IPS-15b (cell line): ENCODE results near the gene TMEM87B.
A peak's percentile ranks its signal among the peaks of the same experiment; 100 is the strongest.
"Not testable (repeated sequence)": the region's sequence is repeated elsewhere in the genome, so short reads cannot be mapped to it uniquely, and the experiment has no call there.

Experiments used
- H3K27me3 ChIP-seq: one replicate; pipeline ENCODE4 v1.6.1; 2013; ENCODE audit warnings: low read length; ENCODE audit not compliant: control insufficient read depth, insufficient read depth
- H3K36me3 ChIP-seq: one replicate; pipeline ENCODE4 v1.6.1; 2013; ENCODE audit warnings: low read length; ENCODE audit not compliant: control insufficient read depth, insufficient read depth
- H3K4me1 ChIP-seq: one replicate; pipeline ENCODE4 v1.6.1; 2013; ENCODE audit warnings: mild to moderate bottlenecking, low read length; ENCODE audit not compliant: control insufficient read depth, insufficient read depth
- H3K4me3 ChIP-seq: one replicate; pipeline ENCODE4 v1.5.1; 2013; ENCODE audit warnings: low read depth, low read length
- H3K9ac ChIP-seq: one replicate; pipeline ENCODE4 v1.6.1; 2013; ENCODE audit warnings: low read depth, mild to moderate bottlenecking, low read length
- H3K9me3 ChIP-seq: one replicate; pipeline ENCODE4 v1.6.1; 2013; ENCODE audit warnings: mild to moderate bottlenecking, low read length; ENCODE audit not compliant: control insufficient read depth, insufficient read depth

Gene TMEM87B

DNA sequence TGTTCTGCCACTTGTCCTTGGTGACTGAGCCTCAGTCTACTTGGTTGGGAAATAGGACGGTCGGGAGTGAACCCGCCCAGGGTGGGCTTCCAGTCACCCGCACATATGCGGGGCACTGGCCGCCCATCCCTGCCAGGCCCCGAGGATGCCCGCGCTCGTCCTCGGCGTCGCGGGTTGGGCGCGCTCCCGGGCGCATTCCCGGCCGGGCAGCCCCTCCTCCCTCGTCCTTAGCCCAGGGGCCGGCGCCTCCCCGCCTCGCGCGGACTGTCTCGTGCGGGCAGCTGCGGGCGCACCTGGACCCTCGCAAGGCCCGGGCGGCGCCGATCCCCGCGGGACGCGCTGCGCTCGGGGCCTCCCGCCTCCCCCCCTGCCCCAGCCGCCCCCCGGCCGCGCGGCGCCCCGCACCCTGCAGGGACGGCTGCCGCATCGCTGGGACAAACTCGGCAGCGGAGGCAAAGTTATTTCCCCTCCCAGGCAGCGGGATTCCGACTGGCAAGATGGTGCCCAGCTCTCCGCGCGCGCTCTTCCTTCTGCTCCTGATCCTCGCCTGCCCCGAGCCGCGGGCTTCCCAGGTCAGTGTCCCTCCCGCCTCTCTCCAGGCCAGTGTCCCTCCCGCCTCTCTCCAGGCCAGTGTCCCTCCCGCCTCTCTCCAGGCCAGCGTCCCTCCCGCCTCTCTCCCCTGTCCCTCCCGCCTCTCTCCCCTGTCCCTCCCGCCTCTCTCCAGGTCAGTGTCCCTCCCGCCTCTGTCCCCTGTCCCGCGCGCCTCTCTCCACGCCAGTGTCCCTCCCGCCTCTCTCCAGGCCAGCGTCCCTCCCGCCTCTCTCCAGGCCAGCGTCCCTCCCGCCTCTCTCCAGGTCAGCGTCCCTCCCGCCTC lies 83.3 kb downstream of the TMEM87B start, which contains the start of gene FBLN7:
TSS of gene FBLN7 (plus strand) at position 227 of the 874 bp plus-strand sequence. CDS start at position 498, 271 bp downstream.
- Histone ChIP-seq H3K36me3 (no peaks in the 10 kb centered on the region), H3K9ac (no peak within 1 kb of the TSS)

DNA sequence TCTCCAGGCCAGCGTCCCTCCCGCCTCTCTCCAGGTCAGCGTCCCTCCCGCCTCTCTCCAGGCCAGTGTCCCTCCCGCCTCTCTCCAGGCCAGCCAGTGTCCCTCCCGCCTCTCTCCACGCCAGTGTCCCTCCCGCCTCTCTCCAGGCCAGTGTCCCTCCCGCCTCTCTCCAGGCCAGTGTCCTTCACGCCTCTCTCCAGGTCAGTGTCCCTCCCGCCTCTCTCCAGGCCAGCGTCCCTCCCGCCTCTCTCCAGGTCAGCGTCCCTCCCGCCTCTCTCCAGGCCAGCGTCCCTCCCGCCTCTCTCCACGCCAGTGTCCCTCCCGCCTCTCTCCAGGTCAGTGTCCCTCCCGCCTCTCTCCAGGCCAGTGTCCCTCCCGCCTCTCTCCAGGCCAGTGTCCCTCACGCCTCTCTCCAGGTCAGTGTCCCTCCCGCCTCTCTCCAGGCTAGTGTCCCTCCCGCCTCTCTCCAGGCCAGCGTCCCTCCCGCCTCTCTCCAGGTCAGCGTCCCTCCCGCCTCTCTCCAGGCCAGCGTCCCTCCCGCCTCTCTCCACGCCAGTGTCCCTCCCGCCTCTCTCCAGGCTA lies 84.1 kb downstream of the TMEM87B start:
- not testable (repeated sequence) for H3K9me3 ChIP-seq, H3K9ac ChIP-seq, H3K4me1 ChIP-seq, H3K36me3 ChIP-seq
- H3K4me3 ChIP-seq: peak overlapping the region; percentile 64
- peaks cover 54% of the 10 kb centered on the region for H3K27me3 ChIP-seq

More for the DNA sequence above, 83.3 kb downstream of the TMEM87B start, which contains the start of gene FBLN7:
- Histone ChIP-seq H3K27me3 (peaks cover 54% of the 10 kb centered on the region), H3K9me3 (no peaks in the 10 kb centered on the region), H3K4me1 (no peaks in the 10 kb centered on the region), H3K4me3 (peak within 1 kb of the TSS; percentile 64)

DNA sequence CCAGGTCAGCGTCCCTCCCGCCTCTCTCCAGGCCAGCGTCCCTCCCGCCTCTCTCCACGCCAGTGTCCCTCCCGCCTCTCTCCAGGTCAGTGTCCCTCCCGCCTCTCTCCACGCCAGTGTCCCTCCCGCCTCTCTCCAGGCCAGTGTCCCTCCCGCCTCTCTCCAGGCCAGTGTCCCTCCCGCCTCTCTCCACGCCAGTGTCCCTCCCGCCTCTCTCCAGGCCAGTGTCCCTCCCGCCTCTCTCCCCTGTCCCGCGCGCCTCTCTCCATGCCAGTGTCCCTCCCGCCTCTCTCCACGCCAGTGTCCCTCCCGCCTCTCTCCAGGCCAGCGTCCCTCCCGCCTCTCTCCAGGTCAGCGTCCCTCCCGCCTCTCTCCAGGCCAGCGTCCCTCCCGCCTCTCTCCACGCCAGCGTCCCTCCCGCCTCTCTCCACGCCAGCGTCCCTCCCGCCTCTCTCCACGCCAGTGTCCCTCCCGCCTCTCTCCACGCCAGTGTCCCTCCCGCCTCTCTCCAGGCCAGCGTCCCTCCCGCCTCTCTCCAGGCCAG lies 84.7 kb downstream of the TMEM87B start:
- H3K9ac ChIP-seq, H3K4me1 ChIP-seq, H3K9me3 ChIP-seq, H3K36me3 ChIP-seq, H3K4me3 ChIP-seq: not testable (repeated sequence)
- H3K27me3 ChIP-seq: peaks cover 54% of the 10 kb centered on the region

DNA sequence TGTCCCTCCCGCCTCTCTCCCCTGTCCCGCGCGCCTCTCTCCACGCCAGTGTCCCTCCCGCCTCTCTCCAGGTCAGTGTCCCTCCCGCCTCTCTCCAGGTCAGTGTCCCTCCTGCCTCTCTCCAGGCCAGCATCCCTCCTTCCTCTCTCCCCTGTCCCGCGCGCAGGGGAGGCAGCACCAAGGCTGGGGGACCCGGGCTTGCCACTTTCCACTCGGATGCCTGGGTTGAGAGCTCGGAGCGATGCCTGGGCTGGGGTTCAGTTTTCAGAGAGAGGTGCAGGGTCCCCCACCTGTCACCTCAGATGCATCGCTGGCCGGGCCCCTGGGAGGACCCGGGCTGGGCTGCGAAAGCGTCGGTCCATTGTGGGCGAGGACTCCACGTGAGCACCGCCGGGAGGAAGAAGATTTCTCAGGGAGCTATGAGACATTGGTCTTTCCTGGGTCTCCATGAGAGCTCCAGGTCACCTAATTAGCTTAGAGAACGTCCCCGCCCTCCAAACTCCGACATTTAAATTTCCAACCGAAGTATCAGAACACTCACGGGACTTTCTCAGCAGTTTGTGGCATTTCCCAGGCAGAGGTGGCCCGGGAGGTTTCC lies 85.2 kb downstream of the TMEM87B start:
- H3K4me3 ChIP-seq: peak overlapping the region; percentile 43
- H3K4me1 ChIP-seq: no peaks in the 10 kb centered on the region
- H3K9me3 ChIP-seq: no peaks in the 10 kb centered on the region
- H3K36me3 ChIP-seq: no peaks in the 10 kb centered on the region
- H3K27me3 ChIP-seq: peaks cover 54% of the 10 kb centered on the region
- no peak overlapping the region for H3K9ac ChIP-seq

DNA sequence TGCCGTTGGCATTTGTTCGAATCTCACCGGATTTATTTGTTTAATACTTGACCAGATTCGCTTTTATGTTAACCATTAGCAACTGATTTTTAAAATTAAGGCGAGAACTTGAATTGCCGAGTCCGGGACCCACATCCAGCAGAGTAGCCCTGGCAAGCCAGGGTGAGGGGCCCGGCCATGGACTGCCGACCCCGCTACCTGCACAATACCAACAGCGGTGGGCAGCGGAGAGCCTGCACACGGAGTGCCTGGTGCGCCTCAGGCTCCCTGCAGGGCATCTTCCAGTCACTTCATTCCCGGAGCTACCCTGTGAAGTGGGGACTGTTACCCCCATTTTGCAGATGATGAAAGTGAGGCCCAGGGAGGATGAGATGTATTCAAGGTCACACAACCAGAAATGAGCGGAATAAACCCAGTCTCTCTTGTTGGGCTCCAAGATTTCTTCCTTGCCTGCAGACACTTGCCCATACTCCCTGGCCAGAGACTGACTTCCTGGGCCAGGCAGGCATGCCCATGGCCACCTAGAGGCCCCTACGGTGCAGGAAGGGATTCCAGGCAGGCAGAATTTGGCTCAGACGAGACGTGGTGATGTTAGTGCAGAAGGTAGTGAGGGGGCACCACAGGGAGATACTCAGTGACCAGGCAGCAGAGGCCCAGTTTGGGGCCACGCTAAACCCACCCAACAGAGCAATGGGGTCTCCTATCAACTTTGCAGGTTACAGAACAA lies 86.0 kb downstream of the TMEM87B start:
- Histone ChIP-seq H3K9ac (no peak overlapping the region), H3K36me3 (no peaks in the 10 kb centered on the region), H3K4me3 (peak overlapping the region; percentile 43), H3K4me1 (no peaks in the 10 kb centered on the region), H3K27me3 (peaks cover 52% of the 10 kb centered on the region), H3K9me3 (no peaks in the 10 kb centered on the region)

DNA sequence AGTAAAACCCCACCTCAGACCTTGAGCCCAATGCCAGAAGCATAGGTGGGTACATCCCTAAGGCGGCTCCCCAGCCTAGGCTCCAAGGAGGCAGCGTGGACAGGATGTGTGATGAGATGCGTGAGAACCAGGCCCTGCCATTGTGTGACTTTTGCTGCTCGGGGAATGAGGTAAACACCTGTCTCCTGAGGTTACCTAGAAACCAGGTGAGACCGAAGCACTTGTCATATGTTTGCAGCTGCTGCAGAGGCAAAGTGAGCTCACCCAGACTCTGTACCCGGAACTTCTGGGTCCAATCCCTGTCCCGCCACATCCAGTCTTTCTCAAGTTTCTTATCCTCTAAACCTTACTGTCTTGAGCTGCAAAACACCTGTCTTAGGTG lies 86.5 kb downstream of the TMEM87B start:
- H3K9me3 ChIP-seq: no peaks in the 10 kb centered on the region
- peaks cover 46% of the 10 kb centered on the region for H3K27me3 ChIP-seq
- no peaks in the 10 kb centered on the region for H3K4me1 ChIP-seq
- H3K36me3 ChIP-seq: no peaks in the 10 kb centered on the region
- no peak overlapping the region for H3K9ac ChIP-seq
- H3K4me3 ChIP-seq: no peak overlapping the region

DNA sequence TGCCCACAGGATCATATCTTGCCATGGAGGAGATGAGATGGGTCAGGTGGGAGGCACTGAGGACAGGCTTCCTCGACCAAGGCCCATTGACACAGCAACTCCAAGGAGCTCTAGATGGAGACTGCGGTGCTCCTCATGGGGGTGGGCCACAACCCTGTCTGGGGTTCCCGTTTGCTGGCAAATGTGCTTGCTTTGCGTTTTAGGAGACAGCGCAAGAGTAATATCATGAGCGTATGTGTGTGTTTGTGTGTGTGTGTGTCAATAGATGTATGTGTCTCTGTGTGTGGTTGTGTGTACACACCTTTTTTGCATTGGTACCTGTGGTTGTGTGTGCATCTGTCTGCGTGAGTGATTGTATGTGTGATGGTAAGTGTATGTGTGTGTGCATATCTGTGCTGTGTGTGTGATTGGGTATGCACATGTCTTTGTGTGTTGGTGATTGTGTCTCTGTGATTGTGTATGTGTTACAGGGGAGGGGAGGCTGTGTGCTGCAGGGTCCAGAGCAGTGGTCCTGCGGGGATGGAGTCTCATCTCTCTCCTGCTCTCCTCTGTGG lies 87.5 kb downstream of the TMEM87B start:
- peaks cover 37% of the 10 kb centered on the region for H3K27me3 ChIP-seq
- H3K4me3 ChIP-seq: no peak overlapping the region
- H3K9me3 ChIP-seq: no peaks in the 10 kb centered on the region
- no peak overlapping the region for H3K9ac ChIP-seq
- H3K4me1 ChIP-seq: no peaks in the 10 kb centered on the region
- no peaks in the 10 kb centered on the region for H3K36me3 ChIP-seq

DNA sequence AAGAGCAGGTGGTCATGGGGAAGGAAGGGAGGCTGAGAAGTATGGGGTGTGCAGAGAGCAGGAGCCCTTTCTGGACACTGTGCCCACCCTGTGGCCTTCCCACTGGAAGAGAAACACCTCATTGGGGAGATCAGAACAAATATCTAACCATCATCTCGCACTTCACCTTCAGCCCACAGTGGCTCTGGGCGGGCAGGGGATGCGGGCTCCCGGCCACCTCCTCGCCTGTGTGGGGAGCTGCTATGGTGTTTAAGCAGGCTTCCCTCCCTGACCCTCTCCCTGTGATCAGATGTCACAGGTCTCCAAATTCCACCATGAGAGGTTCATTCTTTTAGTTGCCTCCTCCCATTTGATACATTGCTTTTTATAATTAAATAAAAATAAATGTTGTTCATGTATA lies 88.1 kb downstream of the TMEM87B start:
- Histone ChIP-seq H3K36me3 (no peaks in the 10 kb centered on the region), H3K27me3 (peaks cover 31% of the 10 kb centered on the region), H3K4me1 (no peaks in the 10 kb centered on the region), H3K9me3 (no peaks in the 10 kb centered on the region), H3K9ac (no peak overlapping the region), H3K4me3 (no peak overlapping the region)

DNA sequence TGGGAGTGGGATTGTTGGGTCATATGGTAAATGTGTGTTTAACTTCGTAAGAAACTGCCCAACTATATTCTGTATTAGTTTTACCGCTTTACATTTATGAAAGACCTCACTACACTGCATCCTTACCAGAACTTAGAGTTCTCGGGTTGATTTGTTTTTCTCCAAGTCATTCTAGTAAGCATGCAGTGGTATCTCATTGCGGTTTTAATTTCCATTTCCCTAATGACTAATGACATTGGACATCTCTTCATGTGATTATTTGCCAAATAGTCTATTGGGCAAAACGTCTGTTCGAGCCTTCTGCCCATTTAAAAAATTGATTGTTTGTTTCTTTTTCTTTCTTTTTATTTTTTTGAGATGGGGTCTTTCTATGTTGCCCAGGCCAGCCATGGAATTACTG lies 89.9 kb downstream of the TMEM87B start:
- Histone ChIP-seq H3K4me1 (no peaks in the 10 kb centered on the region), H3K27me3 (peaks cover 28% of the 10 kb centered on the region), H3K9ac (no peak overlapping the region), H3K4me3 (no peak overlapping the region), H3K36me3 (no peaks in the 10 kb centered on the region), H3K9me3 (no peaks in the 10 kb centered on the region)

DNA sequence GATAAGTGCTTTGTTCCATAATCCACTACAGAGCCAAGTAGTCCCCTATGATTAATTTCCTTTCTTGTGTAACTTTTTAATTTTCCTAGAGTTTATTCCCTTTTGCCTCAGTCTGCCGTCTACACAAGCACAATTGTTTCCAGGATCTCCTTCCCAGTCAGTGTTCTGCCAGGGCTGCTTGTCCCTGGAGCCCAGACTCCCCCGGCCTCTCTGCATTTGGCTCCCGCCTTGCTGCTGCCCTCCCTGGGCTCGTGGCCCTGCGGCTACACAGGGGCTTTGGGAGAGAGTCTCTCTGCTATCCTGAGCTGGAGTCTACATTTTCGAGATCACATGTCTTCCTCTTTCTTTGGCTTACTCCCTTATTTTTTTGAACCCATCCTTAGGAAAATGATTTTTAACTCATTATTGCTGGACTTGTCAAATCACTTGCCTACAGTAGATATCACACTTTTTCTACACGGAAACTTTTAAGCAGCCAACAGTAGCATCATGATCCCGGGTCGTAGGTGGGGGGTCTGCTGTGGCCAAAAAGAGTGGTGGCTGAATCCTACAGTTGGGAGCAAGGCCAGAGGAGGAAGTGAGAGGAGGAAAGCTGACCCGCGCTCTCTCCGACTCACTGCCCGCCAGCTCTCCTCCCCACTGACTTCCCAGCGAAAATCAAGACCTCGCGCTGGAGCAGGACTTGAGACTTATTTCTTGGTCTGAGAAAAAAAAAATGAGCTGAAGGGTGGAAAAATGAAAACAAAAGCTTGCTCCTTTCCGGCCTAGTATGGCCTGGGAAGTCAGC lies 92.5 kb downstream of the TMEM87B start:
- H3K9me3 ChIP-seq: no peaks in the 10 kb centered on the region
- no peaks in the 10 kb centered on the region for H3K36me3 ChIP-seq
- H3K27me3 ChIP-seq: peaks cover 4% of the 10 kb centered on the region
- no peak overlapping the region for H3K9ac ChIP-seq
- H3K4me3 ChIP-seq: no peak overlapping the region
- no peaks in the 10 kb centered on the region for H3K4me1 ChIP-seq
